Measurements from ENCODE around the gene DDX59.

The DDX59 gene

GRCh38 chr1:200629876-200630514 is 39.7 kb downstream of the DDX59 start:
- no peak for DNase-seq (ENCODE audit: low spot score)

GRCh38 chr1:200628223-200628881 is 41.4 kb downstream of the DDX59 start:
- DNase-seq (ENCODE audit: low spot score): no peak

- no peak for DNase-seq (ENCODE audit: low spot score)
Observed at GRCh38 chr1:200627575-200628222, 42.0 kb downstream of the DDX59 start.

DNA sequence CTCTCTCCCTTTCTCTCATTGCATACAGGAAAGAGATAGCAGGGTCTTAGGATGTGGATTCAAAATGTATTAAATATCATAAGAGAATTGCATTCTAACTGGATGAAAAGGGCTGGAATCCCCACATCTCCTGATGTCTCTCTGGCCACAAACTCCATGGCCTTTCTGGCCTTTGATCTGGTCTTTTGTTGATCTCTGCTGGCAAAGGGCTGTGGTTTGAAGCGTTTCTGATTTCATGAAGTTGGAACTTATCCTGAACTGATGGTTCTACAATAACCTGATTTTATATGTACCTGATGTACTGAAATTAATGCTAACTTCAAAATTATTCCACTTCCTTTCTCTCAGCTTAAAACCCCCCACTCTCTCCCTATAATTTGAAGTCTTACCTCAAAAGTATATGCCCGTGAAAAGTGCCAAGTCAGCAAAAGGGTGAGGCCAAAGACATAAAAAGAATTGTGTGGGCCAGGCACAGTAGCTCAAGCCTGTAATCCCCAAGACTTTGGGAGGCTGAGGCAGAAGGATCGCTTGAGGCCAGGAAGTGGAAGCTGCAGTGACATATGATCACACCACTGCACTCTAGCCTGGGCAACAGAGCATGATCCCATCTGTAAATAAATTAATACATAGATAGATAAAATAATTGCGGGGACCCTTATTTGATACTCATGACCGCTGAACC is 42.7 kb downstream of the DDX59 start:
- peak; percentile 26 for DNase-seq (ENCODE audit: low spot score)

DNA sequence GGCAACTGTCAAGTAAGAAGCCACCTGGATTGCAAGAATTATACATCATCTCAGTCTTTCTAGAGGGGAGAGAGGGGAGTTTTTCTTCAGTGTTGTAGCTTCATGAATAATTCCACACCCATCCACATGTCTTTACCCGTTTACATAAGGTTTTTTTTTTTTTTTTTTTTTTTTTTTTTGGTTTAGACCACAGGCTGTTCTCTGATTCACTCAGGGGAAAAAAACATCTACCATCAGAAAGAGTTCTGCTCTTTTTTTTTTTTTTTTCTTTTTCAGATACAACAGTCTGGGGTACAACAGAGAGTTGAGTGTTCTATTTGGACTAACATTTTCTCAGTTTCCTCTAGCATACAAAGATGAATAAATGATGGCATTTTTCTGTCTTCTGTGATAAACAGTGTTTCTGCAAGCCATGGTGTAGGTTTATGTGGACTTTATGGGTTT is 44.3 kb downstream of the DDX59 start:
- peak; percentile 54 for DNase-seq (ENCODE audit: low spot score)

DNA sequence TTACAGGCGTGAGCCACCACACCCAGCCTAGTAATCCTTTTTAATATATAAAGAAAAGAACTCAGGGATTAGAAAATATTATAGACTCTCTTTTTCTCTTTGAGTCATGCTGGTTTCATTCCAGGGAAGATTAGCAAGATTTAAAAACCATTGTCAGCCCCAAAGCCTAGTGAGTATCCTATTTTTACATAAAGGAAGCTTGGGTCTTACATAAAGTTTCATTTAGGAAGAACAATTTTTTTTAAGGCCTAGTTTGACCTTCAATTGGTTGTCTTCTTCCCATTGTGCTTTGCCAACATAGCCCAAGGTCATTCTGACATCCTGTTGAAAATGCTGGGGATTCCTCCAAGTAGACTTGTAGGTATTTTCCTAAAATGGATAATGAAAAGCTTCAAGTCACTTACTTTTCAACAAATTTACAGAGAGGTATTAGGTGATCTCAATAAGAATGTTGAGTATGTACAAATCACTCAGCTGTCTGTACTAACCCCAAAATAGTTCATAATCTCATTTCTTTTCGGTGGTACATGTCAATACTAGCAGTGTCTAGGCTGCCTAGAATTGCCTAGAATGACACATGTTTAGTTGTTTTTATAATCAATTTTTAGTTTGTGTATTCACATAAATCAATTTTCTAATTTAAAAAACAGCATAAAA is 44.9 kb downstream of the DDX59 start:
- no peak for DNase-seq (ENCODE audit: low spot score)

DNA sequence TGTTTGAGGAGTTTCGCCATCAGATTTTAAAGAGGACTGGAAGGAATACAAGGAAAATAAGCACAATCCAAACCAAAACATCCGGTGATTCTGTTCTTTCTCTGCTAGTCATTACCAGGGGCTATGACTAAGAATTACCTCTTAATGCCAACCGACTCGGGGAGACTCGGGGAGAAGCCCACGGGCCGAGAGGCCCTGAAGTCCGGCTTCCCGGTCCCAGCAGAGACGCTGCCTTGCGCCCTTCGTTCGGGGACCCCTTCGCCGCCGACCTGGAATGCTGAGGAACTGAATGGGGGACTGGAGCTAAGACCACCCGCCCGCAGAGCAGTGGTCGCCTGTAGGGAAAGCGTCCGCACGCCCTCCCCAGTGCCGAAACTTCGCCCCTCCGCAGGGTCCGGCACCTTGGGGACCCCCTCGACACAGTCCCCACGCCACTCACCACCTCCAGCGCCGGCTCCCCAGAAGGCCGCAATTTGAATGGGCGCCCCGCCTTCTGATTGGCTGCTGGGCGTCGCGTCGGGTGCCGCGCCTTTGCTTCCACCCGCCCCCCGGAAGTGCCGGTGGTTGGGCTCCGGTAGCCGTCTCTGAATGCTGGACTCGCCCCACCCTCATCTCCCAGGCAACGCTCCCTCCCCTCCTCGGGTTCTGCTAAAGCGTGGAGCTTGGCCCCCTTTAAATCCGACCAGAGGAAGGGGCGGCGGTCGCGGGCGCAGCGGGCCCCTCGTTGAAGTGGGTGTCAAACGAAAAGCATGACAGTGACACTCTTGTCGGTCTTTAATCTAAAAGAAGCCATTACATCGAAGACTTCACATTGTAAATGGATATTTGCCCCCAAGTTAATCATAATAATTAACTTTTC is 49.2 kb downstream of the DDX59 start, which contains the start of gene KIF14:
TSS of gene KIF14 (minus strand) at position 479 of the 859 bp plus-strand sequence. CDS start 2,028 bp downstream, outside the sequence.
- peak; percentile 90 for DNase-seq (ENCODE audit: low spot score)

GRCh38 chr1:200619894-200620272 is 49.8 kb downstream of the DDX59 start:
- DNase-seq (ENCODE audit: low spot score): no peak

DNA sequence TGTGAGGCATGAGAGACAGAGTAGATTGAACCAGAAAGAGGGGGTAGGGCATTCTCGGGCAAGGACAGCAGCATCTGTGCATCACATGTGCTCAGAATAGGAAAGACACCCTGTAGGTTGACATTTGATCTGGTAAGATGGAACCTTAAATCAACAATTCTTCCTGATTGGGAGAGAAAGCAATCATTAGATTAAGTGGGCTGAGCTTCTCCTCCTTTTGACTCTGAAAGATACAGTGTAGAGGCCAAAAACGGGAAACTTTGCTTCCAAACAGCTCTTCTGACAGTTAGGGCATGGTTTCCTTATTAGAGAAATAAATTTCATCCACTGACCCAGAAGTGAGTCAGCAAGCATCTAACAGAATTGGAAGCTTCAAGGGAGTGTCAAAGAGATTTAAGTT is 58.9 kb downstream of the DDX59 start:
- no peak for DNase-seq (ENCODE audit: low spot score)

GRCh38 chr1:200602632-200603031 is 67.1 kb downstream of the DDX59 start:
- DNase-seq (ENCODE audit: low spot score): no peak

All from SW480 (cell line).